Activated T-helper 17 cell treated with anti-CD3 and anti-CD28 coated beads, Interleukin-2, amount 50 U/mL, for 72 hours (primary cell): Measurements from ENCODE around the gene CCDC192. TPM values are rescaled to one million over a fixed set of nuclear protein-coding genes. Genes with fewer than 3 reads are reported as not detected.
A peak's percentile ranks its signal among the peaks of the same experiment; 100 is the strongest.

Experiments used
- ATAC-seq: fragments of 150-1000 bp; cut with Tn5 transposase; replicated peaks from 2 replicates; pipeline ENCODE4 v1.10.0; 2021; ENCODE audit warnings: mild to moderate bottlenecking, moderate library complexity
- H3K27ac Mint-ChIP-seq: one replicate; pipeline ENCODE4 v1.8.0; 2022; ENCODE audit warnings: mixed read lengths
- H3K27me3 Mint-ChIP-seq: one replicate; pipeline ENCODE4 v1.8.0; 2022; ENCODE audit warnings: mixed read lengths
- H3K36me3 Mint-ChIP-seq: one replicate; pipeline ENCODE4 v1.8.0; 2022; ENCODE audit warnings: low read depth, mild to moderate bottlenecking, mixed read lengths
- H3K4me1 Mint-ChIP-seq: one replicate; pipeline ENCODE4 v1.8.0; 2022; ENCODE audit warnings: mixed read lengths
- H3K4me3 Mint-ChIP-seq: one replicate; pipeline ENCODE4 v1.8.0; 2022; ENCODE audit warnings: mild to moderate bottlenecking, mixed read lengths
- H3K9me3 Mint-ChIP-seq: one replicate; pipeline ENCODE4 v1.8.0; 2022; ENCODE audit warnings: mixed read lengths
- total RNA-seq, 2 donors: library from RNA; stranded (reverse); gene quantifications; one replicate each; pipeline ENCODE4 v1.2.3, GENCODE V29; 2022

CCDC192 gene
- total RNA-seq, 2 donors from 2014 or later = not detected

DNA sequence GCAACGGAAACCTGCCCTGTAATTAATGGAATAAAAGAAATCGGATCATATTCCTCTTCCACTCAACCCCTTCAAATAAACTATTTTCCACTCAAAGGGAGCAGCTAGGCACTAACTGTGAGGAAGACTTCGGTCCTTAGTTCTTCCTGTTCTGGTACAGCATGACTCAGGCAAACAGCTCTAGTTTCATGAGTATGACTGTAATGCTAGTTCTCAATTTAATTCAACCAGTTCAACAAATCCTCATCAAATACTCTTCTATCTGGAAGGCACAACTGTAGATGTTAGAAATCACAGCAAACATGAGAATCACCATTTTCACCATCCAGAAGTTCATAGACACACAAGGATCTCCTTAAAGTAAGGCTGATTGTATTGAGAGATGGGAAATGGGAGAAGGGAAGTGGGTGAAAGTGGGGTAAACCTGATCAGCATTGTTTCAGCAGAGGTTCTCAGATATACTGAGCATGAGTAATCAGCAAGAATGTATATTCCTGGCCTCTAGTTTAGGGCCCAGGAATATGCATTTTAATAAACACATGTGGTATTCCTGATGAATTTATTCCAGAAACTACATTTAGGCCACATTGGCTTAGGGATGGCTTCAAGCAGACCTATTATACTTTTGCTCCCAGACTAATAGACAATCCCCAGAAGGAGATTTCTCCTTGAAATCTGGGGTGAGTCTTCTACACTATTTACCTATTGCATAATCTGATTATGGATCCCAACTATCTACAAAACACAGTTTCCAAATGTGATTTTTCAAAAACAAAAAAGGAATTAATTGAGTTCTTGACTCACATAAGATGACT is 239.3 kb downstream of the CCDC192 start:
- ATAC-seq = peak; percentile 70
- Mint-ChIP-seq H3K4me3 (no peak overlapping the region), H3K4me1 (peaks cover 4% of the 10 kb centered on the region), H3K27ac (no peak overlapping the region), H3K36me3 (no peaks in the 10 kb centered on the region), H3K9me3 (no peaks in the 10 kb centered on the region), H3K27me3 (no peaks in the 10 kb centered on the region)

DNA sequence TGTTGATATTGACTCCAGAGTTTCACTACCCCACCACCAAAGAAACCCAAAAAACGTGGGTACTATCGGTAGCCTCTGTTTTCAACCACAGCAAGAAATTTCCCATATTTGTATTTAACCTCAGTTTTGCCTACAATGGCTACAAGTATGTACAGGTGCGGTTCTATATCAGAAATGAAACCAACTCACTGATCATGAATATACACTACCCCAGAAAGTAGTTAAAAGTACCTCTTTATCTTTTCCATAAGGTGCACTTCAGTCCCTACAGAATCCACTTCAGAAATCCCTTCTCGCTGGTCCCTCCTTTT is 239.8 kb downstream of the CCDC192 start:
- Mint-ChIP-seq H3K27ac (no peak overlapping the region), H3K9me3 (no peaks in the 10 kb centered on the region), H3K4me1 (peaks cover 4% of the 10 kb centered on the region), H3K36me3 (no peaks in the 10 kb centered on the region), H3K27me3 (no peaks in the 10 kb centered on the region), H3K4me3 (no peak overlapping the region)
- ATAC-seq = no peak

DNA sequence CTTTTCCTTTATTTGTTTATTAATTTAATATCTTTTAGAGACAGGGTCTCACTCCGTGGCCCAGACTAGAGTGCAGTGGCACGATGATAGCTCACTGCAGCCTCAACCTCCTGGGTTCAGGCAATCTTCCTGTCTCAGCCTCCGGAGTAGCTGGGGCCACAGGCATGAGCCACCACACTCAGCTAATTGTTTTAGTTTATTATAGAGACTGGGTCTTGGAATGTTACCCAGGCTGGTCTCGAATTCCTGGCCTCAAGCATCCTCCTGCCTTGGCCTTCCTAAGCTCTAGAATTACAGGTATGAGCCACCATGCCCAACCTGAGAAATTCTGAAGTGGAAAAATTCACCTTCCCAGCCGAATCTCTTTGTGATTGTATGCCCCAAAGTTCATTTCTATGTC is 240.9 kb downstream of the CCDC192 start:
- Mint-ChIP-seq H3K9me3 (no peaks in the 10 kb centered on the region), H3K4me1 (peaks cover 4% of the 10 kb centered on the region), H3K36me3 (no peaks in the 10 kb centered on the region), H3K27me3 (no peaks in the 10 kb centered on the region), H3K27ac (no peak overlapping the region), H3K4me3 (no peak overlapping the region)
- ATAC-seq = no peak

DNA sequence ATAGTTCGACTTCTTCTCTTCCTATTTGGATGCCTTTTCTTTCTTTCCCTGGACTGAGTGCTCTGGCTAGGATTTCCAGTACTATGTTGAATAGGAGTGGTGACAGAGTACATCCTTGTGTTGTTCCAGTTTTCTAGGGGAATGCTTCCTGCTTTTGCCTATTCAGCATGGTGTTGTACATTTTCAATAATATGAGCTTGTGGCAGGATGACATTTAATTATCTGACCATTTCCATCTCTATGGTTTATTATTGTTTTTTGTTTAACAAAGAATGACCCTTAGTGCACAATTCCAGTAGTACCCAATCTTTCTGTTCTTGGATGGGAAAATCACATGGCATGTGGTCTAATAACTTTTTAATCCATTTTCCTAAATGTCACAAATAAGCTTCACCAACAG is 244.8 kb downstream of the CCDC192 start:
- ATAC-seq = no peak
- no peaks in the 10 kb centered on the region for H3K27me3 Mint-ChIP-seq
- H3K9me3 Mint-ChIP-seq = no peaks in the 10 kb centered on the region
- H3K4me3 Mint-ChIP-seq = no peak overlapping the region
- no peaks in the 10 kb centered on the region for H3K36me3 Mint-ChIP-seq
- no peak overlapping the region for H3K27ac Mint-ChIP-seq
- no peaks in the 10 kb centered on the region for H3K4me1 Mint-ChIP-seq

DNA sequence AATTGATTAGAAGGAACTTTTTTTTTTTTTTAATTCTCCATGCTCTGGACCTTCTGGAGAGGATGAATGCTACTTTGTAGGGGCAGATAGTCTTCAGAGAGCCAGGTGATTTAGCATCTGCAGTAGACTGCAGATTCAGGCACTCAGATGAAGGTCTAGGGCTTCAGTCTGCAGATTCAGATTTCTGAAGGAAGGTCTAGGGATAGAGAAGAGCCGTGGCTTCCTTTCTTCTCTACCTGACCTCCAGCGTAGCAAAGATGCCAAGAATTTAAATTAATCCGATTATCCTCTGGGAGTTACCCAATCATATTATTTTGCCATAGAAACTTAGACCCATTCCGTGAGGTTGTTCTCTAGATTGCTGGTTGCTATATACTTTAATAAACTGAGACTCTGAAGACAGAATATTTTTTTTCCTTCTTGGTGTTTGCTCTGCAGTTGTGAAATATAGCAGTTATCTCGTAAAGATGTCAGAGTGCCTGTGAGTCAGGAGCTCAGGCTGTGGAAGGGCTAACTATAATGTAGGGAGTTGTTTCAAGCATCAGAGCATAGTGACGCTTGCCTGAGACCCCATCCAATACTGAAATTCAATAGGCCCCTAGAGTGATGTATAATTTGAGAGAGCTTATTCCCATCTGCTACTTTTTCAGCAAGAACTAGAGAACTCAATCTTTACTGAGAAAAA is 247.7 kb downstream of the CCDC192 start:
- H3K4me3 Mint-ChIP-seq = no peak overlapping the region
- H3K27ac Mint-ChIP-seq = no peak overlapping the region
- H3K36me3 Mint-ChIP-seq = peaks cover 6% of the 10 kb centered on the region
- H3K4me1 Mint-ChIP-seq = no peaks in the 10 kb centered on the region
- no peak for ATAC-seq
- no peaks in the 10 kb centered on the region for H3K9me3 Mint-ChIP-seq
- H3K27me3 Mint-ChIP-seq = no peaks in the 10 kb centered on the region

DNA sequence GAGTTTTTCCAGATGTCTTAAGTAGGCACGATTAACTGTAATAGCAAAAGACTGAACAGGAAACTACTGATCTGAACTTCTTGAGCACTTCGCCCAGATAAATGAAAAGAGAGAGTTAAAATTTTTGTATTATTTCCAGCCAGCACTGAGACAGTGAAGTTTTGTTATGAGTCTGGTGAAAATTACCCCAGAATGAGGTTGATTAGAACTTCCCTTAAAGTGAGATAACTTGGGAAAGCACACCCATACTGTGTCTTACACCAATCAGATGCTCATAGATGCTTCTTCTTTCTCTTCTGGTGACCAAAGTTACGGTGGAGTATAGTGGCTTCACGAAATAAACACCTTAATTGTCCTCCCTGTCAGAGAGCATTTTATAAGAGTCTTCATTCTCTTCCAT is 248.6 kb downstream of the CCDC192 start:
- Mint-ChIP-seq H3K9me3 (no peaks in the 10 kb centered on the region), H3K36me3 (peaks cover 14% of the 10 kb centered on the region), H3K4me1 (no peaks in the 10 kb centered on the region), H3K27me3 (no peaks in the 10 kb centered on the region), H3K27ac (no peak overlapping the region), H3K4me3 (no peak overlapping the region)
- no peak for ATAC-seq

DNA sequence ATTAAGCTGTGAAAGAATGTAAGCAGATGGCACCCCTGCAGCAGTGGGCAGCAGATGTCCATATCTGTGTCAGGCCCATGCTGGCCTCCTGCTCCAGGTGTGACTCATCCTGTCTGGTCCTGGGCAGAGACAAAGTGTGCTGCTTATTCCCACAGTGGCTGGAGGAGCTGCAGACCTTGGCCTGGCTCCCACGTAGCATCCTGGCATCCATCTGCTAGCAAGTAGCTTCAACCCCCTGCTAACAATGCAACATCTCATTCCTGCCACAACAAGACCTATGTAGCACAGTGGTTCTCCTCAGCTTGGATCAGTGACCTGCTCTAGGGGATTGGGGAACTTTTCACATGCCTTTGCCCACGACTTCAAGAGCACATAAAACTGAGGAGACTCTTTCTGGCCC is 254.0 kb downstream of the CCDC192 start:
- ATAC-seq = no peak
- Mint-ChIP-seq H3K27me3 (no peaks in the 10 kb centered on the region), H3K4me3 (no peak overlapping the region), H3K4me1 (peaks cover 9% of the 10 kb centered on the region), H3K36me3 (peaks cover 14% of the 10 kb centered on the region), H3K27ac (no peak overlapping the region), H3K9me3 (no peaks in the 10 kb centered on the region)

DNA sequence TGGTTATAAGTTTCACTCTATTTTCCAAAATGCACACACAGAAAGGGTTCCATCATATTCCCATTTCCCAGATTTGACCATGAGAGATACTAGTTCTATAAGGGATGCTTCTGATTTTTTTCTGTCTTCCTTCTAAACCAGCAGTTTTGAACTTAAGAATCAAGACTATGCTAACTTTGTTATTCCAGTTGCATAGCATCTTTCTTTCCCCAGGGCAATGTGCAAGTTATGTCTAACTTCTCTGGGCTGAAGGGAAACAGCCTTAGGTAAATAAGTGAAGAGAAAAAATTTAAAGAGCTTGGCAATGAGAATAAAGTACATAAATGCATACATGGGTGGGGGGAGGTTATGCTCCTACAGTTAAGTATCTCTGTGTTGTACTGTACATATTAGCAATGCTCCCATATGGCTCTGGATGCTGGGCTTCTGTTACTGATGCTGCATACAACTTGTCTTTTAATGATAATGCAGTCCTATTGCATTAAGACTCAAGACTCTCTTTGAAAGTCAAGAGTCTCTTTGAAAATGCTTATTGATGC is 254.6 kb downstream of the CCDC192 start:
- no peak for ATAC-seq
- Mint-ChIP-seq H3K27ac (no peak overlapping the region), H3K4me3 (no peak overlapping the region), H3K36me3 (peaks cover 14% of the 10 kb centered on the region), H3K9me3 (no peaks in the 10 kb centered on the region), H3K27me3 (no peaks in the 10 kb centered on the region), H3K4me1 (peaks cover 9% of the 10 kb centered on the region)

DNA sequence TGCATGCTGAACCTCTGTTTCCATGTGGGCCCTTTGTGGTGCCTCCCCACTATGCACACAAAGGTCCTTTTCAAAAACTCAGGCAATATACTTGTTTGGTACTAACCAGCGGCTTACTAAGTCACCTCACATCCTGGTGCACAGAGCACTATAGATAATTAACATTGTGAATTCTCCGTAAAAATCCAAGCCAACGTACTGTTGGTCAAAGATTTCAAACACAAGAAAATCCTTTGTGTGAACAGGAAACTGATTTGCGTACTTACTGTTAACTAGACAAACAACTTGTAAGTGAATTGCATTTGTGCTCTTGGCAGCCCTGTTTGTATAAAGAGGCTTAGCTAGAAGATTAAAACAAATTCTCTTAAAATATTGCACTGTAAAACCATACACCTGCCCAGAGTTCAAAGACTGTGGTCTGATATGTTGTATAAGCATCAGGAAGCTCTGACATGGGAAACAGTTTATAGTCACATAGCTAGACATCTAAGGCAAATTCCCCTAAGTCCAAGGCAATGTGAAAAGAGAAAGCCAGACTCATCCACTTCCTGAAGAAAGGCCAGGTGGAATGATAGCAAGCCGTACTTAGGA is 255.3 kb downstream of the CCDC192 start:
- H3K27ac Mint-ChIP-seq = no peak overlapping the region
- no peaks in the 10 kb centered on the region for H3K9me3 Mint-ChIP-seq
- H3K27me3 Mint-ChIP-seq = no peaks in the 10 kb centered on the region
- no peak overlapping the region for H3K4me3 Mint-ChIP-seq
- no peak for ATAC-seq
- H3K4me1 Mint-ChIP-seq = peaks cover 9% of the 10 kb centered on the region
- H3K36me3 Mint-ChIP-seq = peaks cover 14% of the 10 kb centered on the region

DNA sequence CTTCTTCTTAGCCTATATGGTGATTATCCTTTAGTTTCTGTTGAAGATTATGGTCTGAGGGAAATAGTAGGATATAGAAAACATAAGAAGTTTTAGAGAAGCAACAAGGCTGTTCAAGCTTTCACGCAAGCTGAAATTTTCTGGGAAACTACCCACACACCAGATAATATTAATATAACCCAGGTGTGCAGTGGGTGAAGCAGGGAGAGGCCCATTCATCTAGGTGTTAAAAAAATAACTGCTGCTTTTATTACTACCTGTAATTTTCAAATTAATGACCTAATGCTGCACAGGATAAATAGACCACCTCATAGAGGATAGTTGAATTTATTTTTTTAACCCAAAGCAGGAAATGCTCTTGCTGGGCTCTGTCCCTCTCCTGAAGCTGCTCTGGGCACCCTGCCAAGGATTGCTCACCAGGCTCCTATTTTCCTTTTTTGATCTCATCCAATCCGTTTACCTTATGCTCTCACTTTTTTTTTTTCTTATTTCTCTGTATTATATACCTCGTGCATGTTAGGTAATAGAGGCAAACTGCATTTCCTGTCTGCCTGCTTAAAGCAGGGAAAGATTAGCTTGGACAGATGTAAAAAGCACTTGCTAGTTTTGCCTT is 256.1 kb downstream of the CCDC192 start:
- Mint-ChIP-seq H3K27ac (no peak overlapping the region), H3K4me1 (peaks cover 9% of the 10 kb centered on the region), H3K36me3 (peaks cover 20% of the 10 kb centered on the region), H3K9me3 (no peaks in the 10 kb centered on the region), H3K27me3 (no peaks in the 10 kb centered on the region), H3K4me3 (no peak overlapping the region)
- no peak for ATAC-seq

DNA sequence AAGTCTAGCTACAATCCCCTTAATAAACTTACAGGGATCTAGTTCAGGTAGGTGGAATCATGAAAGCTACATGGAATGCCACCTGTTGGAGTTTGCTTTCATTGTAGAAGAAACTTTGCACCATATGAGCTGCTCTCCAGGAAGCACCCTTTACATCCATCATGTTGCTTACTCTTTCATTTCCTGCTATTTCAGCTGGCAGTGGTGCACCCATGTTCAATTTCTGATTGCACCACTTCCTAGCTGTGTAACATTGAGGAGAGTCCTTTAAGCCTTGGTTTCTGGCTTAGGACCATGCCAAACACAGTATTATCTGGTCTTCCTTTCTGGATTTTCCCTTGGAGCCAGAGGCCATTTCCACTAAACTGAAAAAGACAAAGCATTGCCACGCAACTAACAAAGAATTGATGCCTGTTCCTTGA is 257.1 kb downstream of the CCDC192 start:
- no peaks in the 10 kb centered on the region for H3K27me3 Mint-ChIP-seq
- no peak for ATAC-seq
- no peak overlapping the region for H3K27ac Mint-ChIP-seq
- peaks cover 9% of the 10 kb centered on the region for H3K4me1 Mint-ChIP-seq
- no peaks in the 10 kb centered on the region for H3K9me3 Mint-ChIP-seq
- no peak overlapping the region for H3K4me3 Mint-ChIP-seq
- H3K36me3 Mint-ChIP-seq = peaks cover 26% of the 10 kb centered on the region

DNA sequence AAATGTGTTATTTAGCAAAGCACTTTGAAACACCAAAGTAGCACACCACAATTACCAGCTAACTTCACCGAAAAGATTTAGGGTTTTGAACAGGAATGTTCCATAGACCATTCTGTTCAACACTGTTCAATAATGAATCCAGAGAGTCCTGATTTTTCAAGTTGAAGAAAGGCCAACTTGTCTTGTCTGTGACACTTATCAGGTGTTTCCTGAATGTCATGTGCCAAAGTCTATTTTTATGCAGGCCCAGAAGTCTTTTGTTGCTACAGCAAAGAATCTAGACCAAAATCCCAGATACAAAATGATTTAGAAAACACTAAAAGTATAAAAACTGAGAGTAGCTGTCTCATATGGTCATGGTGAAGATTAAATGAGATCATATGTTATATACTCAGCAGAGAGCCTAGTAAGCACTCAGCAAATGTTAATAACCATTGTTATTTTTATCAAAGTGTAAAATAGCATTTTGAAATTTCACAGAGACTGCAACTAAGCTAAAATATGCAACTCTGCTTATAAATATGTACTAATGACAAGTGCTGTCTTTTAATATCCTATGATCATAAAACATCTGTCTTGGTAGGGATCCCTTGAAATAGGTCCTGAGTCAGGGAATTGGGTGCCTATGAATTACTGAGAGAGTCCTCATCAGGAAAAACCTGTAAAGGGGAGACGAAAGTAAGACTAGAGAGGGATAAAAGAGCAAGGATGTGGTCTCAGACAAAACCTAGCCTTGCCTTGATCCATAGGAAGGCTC is 258.0 kb downstream of the CCDC192 start:
- ATAC-seq = no peak
- Mint-ChIP-seq H3K4me1 (peaks cover 9% of the 10 kb centered on the region), H3K36me3 (peaks cover 23% of the 10 kb centered on the region), H3K27me3 (no peaks in the 10 kb centered on the region), H3K4me3 (no peak overlapping the region), H3K9me3 (no peaks in the 10 kb centered on the region), H3K27ac (no peak overlapping the region)

DNA sequence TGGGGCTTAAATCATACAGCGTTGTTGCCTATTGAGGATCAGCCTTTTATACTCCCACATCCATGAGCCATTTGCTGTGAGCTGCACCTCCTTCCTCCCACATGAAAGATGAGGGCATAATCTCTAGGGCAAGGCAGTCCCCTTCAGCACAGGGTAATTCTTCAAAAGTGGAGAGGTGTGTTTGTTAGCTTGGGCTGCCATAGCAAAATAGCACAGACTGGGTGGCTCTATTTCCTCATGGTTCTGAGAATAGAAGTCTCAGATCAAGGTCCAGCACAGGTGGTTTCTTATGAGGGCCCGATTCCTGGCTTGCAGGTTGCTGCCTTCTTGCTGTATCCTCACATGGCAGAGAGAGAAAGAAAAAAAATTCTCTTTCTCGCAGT is 258.6 kb downstream of the CCDC192 start:
- H3K4me1 Mint-ChIP-seq = peaks cover 9% of the 10 kb centered on the region
- no peak overlapping the region for H3K27ac Mint-ChIP-seq
- H3K27me3 Mint-ChIP-seq = no peaks in the 10 kb centered on the region
- no peaks in the 10 kb centered on the region for H3K9me3 Mint-ChIP-seq
- peaks cover 24% of the 10 kb centered on the region for H3K36me3 Mint-ChIP-seq
- no peak for ATAC-seq
- no peak overlapping the region for H3K4me3 Mint-ChIP-seq

DNA sequence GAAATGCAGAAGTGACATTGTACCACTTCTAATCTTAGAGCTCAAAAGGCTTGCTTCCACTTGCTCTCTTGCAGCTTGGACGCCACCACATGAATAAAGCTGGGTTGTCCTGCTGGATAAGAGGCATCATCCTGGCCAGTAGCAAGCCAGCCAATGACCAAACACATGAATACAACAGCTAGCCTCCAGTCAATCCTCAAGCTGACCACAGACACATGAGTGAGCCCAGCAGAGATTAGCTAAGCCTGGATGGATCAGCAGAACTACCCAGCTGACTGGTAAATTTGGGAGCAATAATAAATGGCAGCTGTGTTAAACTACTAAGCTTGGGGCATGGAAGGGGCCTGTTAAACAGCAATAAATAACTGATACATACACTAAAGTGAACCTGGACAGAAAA is 259.3 kb downstream of the CCDC192 start:
- Mint-ChIP-seq H3K4me1 (peaks cover 9% of the 10 kb centered on the region), H3K27me3 (no peaks in the 10 kb centered on the region), H3K27ac (no peak overlapping the region), H3K36me3 (peaks cover 24% of the 10 kb centered on the region), H3K4me3 (no peak overlapping the region), H3K9me3 (no peaks in the 10 kb centered on the region)
- ATAC-seq = no peak
